ENCODE measurements around the gene TP53BP2.
A peak's percentile ranks its signal among the peaks of the same experiment; 100 is the strongest.
"Not testable (repeated sequence)": the region's sequence is repeated elsewhere in the genome, so short reads cannot be mapped to it uniquely, and the experiment has no call there.

The TP53BP2 gene

DNA sequence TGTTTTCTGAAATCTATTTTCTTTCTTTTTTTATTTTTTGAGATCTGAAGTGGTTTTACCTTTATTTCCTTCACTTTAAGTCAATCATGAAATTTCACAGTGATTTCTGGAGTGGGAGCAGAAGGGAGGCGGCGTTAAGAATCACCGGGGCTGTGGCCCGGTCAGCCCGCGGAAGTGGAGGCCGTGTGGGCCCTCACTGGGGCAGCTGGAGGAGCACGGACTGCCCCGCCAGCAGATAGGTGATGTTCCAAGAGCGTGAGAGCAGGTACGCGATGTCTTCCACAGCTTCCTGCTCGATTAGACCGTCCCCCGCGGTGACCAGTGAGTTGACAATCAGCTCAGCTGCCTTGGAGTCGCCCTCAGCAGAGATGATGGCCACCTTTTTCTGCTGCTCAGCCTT is 10.6 kb upstream of the TP53BP2 start:
- DNase-seq (ENCODE audit: low read depth in 2 of 2): no peak

DNA sequence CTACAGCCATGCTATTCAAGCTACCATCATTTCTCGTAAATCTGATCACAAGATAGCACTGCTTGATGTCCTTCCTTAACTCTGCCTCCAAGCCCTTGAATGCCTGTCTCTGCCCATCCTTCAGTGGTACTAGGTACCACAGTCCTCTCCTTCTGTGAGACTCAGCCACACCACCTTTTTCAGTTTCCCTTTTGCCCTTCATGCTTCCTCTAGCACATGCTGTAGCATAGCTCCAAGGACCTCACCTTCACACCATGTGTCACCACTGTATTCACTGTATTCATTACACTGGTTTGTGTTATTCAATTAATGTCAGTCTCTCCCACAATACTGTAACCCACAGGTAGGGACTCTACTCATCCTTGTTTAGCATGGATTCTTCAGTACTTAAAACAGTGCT is 8.0 kb upstream of the TP53BP2 start:
- DNase-seq (ENCODE audit: low read depth in 2 of 2): no peak

DNA sequence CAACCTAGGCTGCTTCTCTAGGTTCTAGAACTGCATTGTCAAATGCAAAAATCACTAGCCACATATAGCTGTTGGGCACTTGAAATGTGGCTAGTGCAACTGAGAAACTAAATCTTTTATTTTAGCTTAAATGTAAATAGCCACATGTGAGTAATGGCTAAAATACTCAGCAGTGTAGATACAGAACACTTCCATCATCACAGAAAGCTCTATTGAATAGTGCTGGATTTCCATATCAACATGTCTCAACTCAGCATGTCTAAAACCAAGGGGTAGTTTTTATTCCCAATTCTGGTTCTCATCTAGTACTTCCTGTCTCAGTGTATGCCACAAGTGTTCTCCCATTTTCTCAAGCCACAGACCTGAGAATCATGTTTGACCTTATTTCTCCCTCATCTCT is 7.5 kb upstream of the TP53BP2 start:
- no peak for DNase-seq (ENCODE audit: low read depth in 2 of 2)

DNA sequence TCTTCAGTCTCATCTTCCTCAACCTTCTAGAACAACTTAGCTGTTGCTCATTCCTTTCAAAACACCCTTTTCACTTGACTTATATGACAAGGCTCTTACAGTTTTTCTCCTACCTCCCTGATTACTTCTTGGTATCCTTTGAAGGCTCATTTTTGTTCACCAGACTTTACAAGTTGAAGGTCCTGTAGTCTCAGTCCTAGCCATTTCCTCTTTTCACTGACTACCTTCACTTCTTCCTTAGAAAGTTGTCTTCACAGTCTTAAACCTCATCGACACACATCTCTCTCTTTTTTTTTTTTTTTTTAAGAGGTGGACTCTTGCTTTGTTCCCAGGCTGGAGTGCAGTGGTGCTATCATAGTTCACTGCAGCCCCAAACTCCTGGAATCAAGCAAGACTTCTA is 6.6 kb upstream of the TP53BP2 start:
- DNase-seq (ENCODE audit: low read depth in 2 of 2): no peak

DNA sequence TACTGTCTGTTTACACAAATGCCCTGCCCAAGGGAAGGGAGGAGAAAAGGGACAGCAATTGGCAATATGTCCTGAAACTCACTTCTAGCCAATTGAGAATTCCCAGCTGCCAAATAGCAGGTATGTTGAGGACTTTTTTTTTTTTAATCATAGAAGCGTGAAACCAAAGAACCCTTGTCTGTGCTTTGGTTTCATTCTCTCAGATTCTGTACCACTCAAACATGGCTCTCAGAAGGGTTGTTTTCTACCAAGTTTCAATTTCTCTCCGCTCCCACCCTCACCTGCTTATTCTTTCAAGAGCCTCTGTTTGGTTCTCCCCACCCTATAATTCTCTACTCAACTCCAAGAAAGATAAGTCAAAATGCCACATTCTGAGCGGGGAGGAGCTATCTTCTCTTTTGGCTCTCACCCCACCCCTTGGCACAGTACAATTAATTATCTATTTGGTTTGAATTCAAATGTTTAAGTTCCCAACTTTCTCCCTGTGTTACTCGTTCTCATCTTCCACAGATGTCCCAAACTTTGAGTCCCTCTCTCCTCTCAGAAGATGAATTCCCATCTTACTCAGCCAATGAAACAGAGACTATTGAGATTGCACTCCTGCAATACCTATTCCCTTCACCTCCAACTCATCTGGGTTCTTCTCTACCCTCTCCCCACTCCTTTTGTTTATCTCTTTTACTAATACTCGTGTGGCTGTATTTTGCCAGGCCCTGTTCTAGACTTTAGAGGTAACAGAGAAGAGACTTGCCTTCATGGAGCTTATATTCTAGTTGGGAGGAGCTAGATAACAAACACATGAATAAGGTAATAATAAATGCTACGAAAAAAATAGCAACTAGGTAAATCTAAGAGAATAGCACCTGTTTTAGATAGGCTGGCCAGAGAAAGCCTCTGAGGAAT is 3.9 kb upstream of the TP53BP2 start:
- DNase-seq (ENCODE audit: low read depth in 2 of 2): no peak

DNA sequence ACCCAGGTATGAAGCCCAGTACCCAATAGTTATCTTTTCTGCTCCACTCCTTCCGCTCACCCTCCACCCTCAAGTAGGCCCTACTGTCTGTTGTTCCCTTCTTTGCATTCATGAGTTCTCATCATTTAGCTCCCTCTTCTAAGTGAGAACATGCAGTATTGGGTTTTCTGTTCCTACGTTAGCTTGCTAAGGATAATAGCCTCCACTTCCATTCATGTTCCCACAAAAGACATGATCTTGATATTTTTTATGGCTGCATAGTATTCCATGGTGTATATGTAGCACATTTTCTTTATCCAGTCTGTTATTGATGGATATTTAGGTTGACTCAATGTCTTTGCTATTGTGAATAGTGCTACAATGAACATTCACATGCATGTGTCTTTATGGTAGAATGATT is 2.8 kb upstream of the TP53BP2 start:
- no peak for DNase-seq (ENCODE audit: low read depth in 2 of 2)

DNA sequence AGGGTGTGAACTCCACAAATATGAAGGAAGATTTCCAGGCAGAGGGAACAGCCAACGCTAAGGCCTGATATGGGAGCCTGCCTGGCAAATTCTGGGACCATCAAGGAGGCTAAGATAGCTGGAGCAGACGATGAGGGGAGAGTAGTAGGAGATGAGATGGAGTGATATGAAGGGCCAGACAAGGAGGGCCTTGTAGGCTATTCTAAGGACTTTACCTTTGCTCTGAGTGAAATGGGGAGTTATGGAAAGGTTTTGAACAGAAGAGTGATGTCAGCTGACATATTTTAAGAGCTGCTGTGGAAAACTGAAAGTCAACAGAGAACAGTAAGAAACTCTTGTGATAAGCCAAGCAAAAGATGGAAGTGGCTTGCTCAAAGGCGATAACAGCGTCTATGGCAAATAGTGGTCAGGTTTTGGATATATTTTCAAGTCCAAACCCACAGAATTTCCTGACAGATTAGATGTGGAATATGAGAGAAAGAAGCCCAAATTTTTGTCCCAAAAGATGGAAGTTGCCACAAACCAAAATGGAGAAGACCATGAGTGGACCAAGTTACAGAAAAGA is 2.1 kb upstream of the TP53BP2 start:
- no peak for DNase-seq (ENCODE audit: low read depth in 2 of 2)

GRCh38 chr1:223845037-223845809 is 524 bp downstream of the TP53BP2 start:
- peak; percentile 31 to 33 for DNase-seq (ENCODE audit: low read depth in 2 of 2)

GRCh38 chr1:223844787-223845036 is 1.0 kb downstream of the TP53BP2 start:
- peak; percentile 42 to 60 for DNase-seq (ENCODE audit: low read depth in 2 of 2)

GRCh38 chr1:223843934-223844786 is 1.6 kb downstream of the TP53BP2 start:
- DNase-seq (ENCODE audit: low read depth in 2 of 2): no peak

GRCh38 chr1:223842784-223843183 is 3.0 kb downstream of the TP53BP2 start:
- DNase-seq (ENCODE audit: low read depth in 2 of 2): no peak

DNA sequence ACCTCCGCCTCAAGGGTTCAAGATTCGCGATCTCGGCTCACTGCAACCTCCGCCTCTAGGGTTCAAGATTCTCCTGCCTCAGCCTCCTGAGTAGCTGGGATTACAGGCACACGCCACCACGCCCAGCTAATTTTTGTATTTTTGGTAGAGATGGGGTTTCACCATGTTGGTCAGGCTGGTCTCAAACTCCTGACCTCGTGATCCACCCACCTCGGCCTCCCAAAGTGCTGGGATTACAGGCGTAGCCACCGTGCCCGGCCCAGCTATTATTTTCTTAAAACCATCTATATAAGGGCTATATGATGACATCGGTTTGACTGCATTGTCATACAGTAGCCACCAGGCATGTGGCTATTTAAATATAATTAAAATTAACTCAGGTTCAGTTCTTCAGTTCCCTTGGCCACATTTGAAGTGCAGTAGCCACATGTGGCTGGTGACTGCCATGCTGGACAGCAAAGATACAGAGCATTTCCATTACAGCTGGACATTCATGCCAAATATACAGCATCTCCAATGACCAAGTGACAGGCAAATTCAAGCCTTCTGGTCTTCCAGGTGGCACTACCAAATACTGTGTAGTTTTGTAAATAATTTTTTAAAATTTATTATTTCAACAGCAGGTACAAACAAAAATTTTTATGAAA is 3.6 kb downstream of the TP53BP2 start:
- DNase-seq (ENCODE audit: low read depth in 2 of 2): not testable (repeated sequence)

DNA sequence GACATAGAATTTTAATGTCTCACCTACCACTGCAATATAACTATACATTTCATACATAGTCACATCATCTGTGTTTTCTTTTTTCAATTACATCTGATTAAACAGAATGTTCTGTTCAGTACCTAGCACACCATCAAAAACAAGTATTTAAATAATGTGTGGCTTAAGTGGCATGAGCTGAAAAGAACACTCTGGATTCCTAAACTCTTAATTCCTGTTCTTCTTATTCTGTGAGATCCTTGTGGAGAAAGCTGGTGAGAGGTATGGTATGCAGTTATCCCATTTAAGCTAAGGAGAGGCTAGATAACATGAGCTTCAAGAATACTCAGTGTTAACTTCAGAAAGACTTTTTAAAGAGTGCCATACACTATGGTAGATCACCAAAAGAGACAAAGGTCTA is 5.5 kb downstream of the TP53BP2 start:
- no peak for DNase-seq (ENCODE audit: low read depth in 2 of 2)

DNA sequence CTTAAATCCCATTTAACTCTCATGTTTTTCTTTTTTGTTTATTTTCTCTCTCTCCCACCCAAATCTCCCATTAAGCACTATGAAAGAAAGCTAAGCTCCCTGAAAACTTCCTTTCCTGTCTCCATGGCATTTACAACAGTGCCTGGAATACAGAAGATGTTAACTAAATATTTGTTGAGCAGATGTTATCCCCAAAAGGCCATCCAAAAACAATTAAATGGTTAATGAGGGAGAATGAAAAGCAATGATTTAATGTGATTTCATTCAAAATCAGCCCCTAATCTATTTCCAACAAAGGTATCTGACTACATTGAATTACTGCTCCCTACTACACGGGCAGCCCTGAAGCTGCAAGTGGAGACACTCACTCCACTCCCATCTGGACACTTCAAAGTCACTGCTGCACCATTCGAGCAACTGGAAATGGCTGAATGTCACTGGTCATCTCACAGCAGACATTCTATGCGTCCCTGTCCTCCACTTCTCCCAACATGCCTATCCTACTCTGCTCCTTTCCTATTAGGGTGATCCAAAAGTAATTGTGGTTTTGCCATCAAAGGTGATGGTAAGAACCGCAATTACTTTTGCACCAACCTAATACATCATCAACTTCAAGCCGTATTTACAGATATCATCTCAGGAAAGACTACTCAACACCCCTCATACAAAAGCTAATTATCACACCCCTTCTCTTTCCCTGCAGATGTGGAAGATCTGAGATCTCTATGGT is 7.5 kb downstream of the TP53BP2 start:
- DNase-seq (ENCODE audit: low read depth in 2 of 2): no peak

GRCh38 chr1:223837687-223838086 is 8.1 kb downstream of the TP53BP2 start:
- DNase-seq (ENCODE audit: low read depth in 2 of 2): no peak

GRCh38 chr1:223837206-223837605 is 8.5 kb downstream of the TP53BP2 start:
- no peak for DNase-seq (ENCODE audit: low read depth in 2 of 2)

DNA sequence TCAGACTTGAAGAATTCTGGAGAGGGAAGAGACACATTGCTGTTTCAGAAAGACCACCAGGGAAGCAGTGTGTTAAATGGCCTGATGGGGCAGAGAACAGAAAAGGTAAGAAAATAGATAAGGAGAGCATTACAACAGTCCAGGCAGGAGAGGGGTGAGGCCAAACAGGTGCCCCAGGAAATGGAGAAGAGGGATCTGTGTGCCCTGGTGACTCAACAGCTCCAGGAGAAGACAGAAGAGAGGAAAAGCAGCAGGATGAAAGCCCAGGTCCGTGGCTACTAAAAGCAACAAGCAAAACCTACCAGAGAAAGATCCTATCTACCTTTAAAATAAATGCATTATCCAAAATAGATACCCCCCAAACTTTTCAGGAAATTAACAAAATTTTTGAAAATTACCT is 9.2 kb downstream of the TP53BP2 start:
- DNase-seq (ENCODE audit: low read depth in 2 of 2): no peak

GRCh38 chr1:223835754-223836153 is 10.0 kb downstream of the TP53BP2 start:
- DNase-seq (ENCODE audit: low read depth in 2 of 2): no peak

- DNase-seq (ENCODE audit: low read depth in 2 of 2): no peak
These were observed 11.0 kb downstream of the TP53BP2 start for GRCh38 chr1:223834660-223835263.

GRCh38 chr1:223833948-223834347 is 11.8 kb downstream of the TP53BP2 start:
- DNase-seq (ENCODE audit: low read depth in 2 of 2): no peak

GRCh38 chr1:223832637-223832943 is 13.2 kb downstream of the TP53BP2 start:
- DNase-seq (ENCODE audit: low read depth in 2 of 2): peak in 1 of 2 donors; percentile 19

Data from stimulated activated CD4-positive, alpha-beta T cell treated with anti-CD3 and anti-CD28 coated beads, Interleukin-4, amount 100 ng/mL, for 48 hours (primary cell).